HEK293 (cell line): Measurements from ENCODE around the gene ARHGAP24.

Experiments
- CTCF ChIA-PET: fragments of 350-600 bp; formaldehyde crosslinking; extraction: SDS; loops from one replicate; lab custom pipeline; 2021; ENCODE audit warnings: antibody characterized with exemption; lab: Yijun Ruan, JAX
- POLR2A ChIA-PET: fragments of 300-600 bp; formaldehyde crosslinking; extraction: SDS; loops from one replicate; lab custom pipeline; 2020; ENCODE audit warnings: antibody characterized with exemption, inconsistent platforms; lab: Yijun Ruan, JAX
- H3K27ac ChIP-seq: fragments of 200-500 bp; sonication (Bioruptor generic); 2 replicates; pipeline ENCODE4 v1.5.1; 2014; ENCODE audit warnings: low read depth, low read length, control low read depth, inconsistent platforms; ENCODE audit errors: extremely low read depth
- H3K36me3 ChIP-seq, 2 experiments: fragments of 200-500 bp in 1 of 2; sonication (Bioruptor generic) in 1 of 2; 1 replicate in 1 of 2; 2 replicates in 1 of 2; pipeline ENCODE4 v1.5.1; 2014 to 2017; ENCODE audit warnings: inconsistent platforms in 2 of 2, low read length in 2 of 2; ENCODE audit not compliant: control insufficient read depth in 2 of 2, insufficient read depth in 1 of 2
- H3K4me1 ChIP-seq: fragments of 200-500 bp; sonication (Bioruptor generic); 2 replicates; pipeline ENCODE4 v1.5.1; 2014; ENCODE audit warnings: mild to moderate bottlenecking, low read length, inconsistent platforms; ENCODE audit not compliant: control insufficient read depth, insufficient read depth
- H3K4me3 ChIP-seq: 2 replicates; pipeline ENCODE4 v1.5.1; 2011; ENCODE audit warnings: low read depth, mild to moderate bottlenecking, control low read depth, low read length, moderate library complexity
- H3K9me3 ChIP-seq: fragments of 200-500 bp; sonication (Bioruptor generic); 2 replicates; pipeline ENCODE4 v1.5.1; 2014; ENCODE audit warnings: low read depth, low read length, inconsistent platforms; ENCODE audit not compliant: control insufficient read depth, insufficient read depth
- ATF2 ChIP-seq: fragments of 450-650 bp; formaldehyde crosslinking; IDR thresholded peaks from 2 replicates; pipeline ENCODE4 v1.5.1; 2016; ENCODE audit warnings: missing biosample characterization, missing genetic modification characterization, low read depth
- EGR2 ChIP-seq: fragments of 450-650 bp; formaldehyde crosslinking; IDR thresholded peaks from 2 replicates; pipeline ENCODE4 v1.5.1; 2016; ENCODE audit warnings: low read depth, missing biosample characterization, missing genetic modification characterization
- GLI2 ChIP-seq: fragments of 450-650 bp; formaldehyde crosslinking; IDR thresholded peaks from 2 replicates; pipeline ENCODE4; 2017; ENCODE audit warnings: missing biosample characterization, missing genetic modification characterization, low read depth, borderline replicate concordance
- KLF10 ChIP-seq: fragments of 450-650 bp; IDR thresholded peaks from 2 replicates; pipeline ENCODE4 v1.5.1; 2018; ENCODE audit warnings: missing biosample characterization, mild to moderate bottlenecking, missing genetic modification characterization
- KLF7 ChIP-seq: fragments of 450-650 bp; formaldehyde crosslinking; IDR thresholded peaks from 2 replicates; pipeline ENCODE4 v1.5.1; 2016; ENCODE audit warnings: missing biosample characterization, missing genetic modification characterization, borderline replicate concordance
- KLF8 ChIP-seq: fragments of 450-650 bp; formaldehyde crosslinking; IDR thresholded peaks from 2 replicates; pipeline ENCODE4 v1.5.1; 2016; ENCODE audit warnings: missing biosample characterization, missing genetic modification characterization
- MZF1 ChIP-seq: fragments of 450-650 bp; formaldehyde crosslinking; IDR thresholded peaks from 2 replicates; pipeline ENCODE4 v1.5.1; 2017; ENCODE audit warnings: missing biosample characterization, missing genetic modification characterization, borderline replicate concordance
- PRDM1 ChIP-seq: fragments of 450-650 bp; formaldehyde crosslinking; IDR thresholded peaks from 2 replicates; pipeline ENCODE4; 2016; ENCODE audit warnings: missing biosample characterization, missing genetic modification characterization
- RBAK ChIP-seq: fragments of 450-650 bp; formaldehyde crosslinking; IDR thresholded peaks from 2 replicates; pipeline ENCODE4 v1.5.1; 2016; ENCODE audit warnings: missing biosample characterization, missing genetic modification characterization
- TCF7L2 ChIP-seq: IDR thresholded peaks from 2 replicates; pipeline ENCODE4 v1.6.1; 2011; ENCODE audit warnings: low read depth, mild to moderate bottlenecking, inconsistent platforms, low read length, moderate library complexity, borderline replicate concordance
- ZBTB21 ChIP-seq: fragments of 450-650 bp; formaldehyde crosslinking; IDR thresholded peaks from 2 replicates; pipeline ENCODE4 v1.5.1; 2017; ENCODE audit warnings: missing biosample characterization, missing genetic modification characterization
- ZFHX2 ChIP-seq: fragments of 450-650 bp; formaldehyde crosslinking; conservative IDR thresholded peaks from 2 replicates; pipeline ENCODE4 v1.5.1; 2016; ENCODE audit warnings: missing biosample characterization, missing genetic modification characterization
- ZFP37 ChIP-seq: fragments of 450-650 bp; formaldehyde crosslinking; IDR thresholded peaks from 2 replicates; pipeline ENCODE4 v1.5.1; 2016; ENCODE audit warnings: missing biosample characterization, missing genetic modification characterization
- ZFP69B ChIP-seq: fragments of 450-650 bp; formaldehyde crosslinking; IDR thresholded peaks from 2 replicates; pipeline ENCODE4 v1.5.1; 2016; ENCODE audit warnings: missing biosample characterization, missing genetic modification characterization
- ZNF133 ChIP-seq: fragments of 450-650 bp; formaldehyde crosslinking; IDR thresholded peaks from 2 replicates; pipeline ENCODE4 v1.5.1; 2016; ENCODE audit warnings: missing biosample characterization, missing genetic modification characterization
- ZNF175 ChIP-seq: fragments of 450-650 bp; formaldehyde crosslinking; IDR thresholded peaks from 2 replicates; pipeline ENCODE4 v1.5.1; 2016; ENCODE audit warnings: missing biosample characterization, missing genetic modification characterization
- ZNF184 ChIP-seq: fragments of 450-650 bp; IDR thresholded peaks from 2 replicates; pipeline ENCODE4 v1.5.1; 2018; ENCODE audit warnings: missing biosample characterization, mild to moderate bottlenecking, missing genetic modification characterization
- ZNF280C ChIP-seq: fragments of 450-650 bp; formaldehyde crosslinking; IDR thresholded peaks from 2 replicates; pipeline ENCODE4 v1.5.1; 2016; ENCODE audit warnings: missing biosample characterization, missing genetic modification characterization
- ZNF350 ChIP-seq: fragments of 450-650 bp; formaldehyde crosslinking; IDR thresholded peaks from 2 replicates; pipeline ENCODE4 v1.5.0; 2017; ENCODE audit warnings: missing biosample characterization, mild to moderate bottlenecking, missing genetic modification characterization
- ZNF366 ChIP-seq: fragments of 450-650 bp; formaldehyde crosslinking; conservative IDR thresholded peaks from 2 replicates; pipeline ENCODE4 v1.5.1; 2016; ENCODE audit warnings: missing biosample characterization, missing genetic modification characterization
- ZNF501 ChIP-seq: fragments of 450-650 bp; formaldehyde crosslinking; IDR thresholded peaks from 2 replicates; pipeline ENCODE4 v1.5.1; 2016; ENCODE audit warnings: missing biosample characterization, missing genetic modification characterization
- ZNF529 ChIP-seq: fragments of 450-650 bp; formaldehyde crosslinking; IDR thresholded peaks from 2 replicates; pipeline ENCODE4 v1.5.1; 2017; ENCODE audit warnings: missing genetic modification characterization, missing biosample characterization; ENCODE audit not compliant: insufficient replicate concordance
- ZNF645 ChIP-seq: fragments of 450-650 bp; formaldehyde crosslinking; IDR thresholded peaks from 2 replicates; pipeline ENCODE4; 2016; ENCODE audit warnings: missing biosample characterization, missing genetic modification characterization
- ZNF660 ChIP-seq: fragments of 450-650 bp; IDR thresholded peaks from 2 replicates; pipeline ENCODE4 v1.5.1; 2018; ENCODE audit warnings: missing biosample characterization, mild to moderate bottlenecking, missing genetic modification characterization
- TF ChIP-seq, protein P1 (sequence below): sonication (generic); formaldehyde crosslinking; IDR thresholded peaks from 2 replicates; pipeline ENCODE4 v1.8.1; 2022; ENCODE audit warnings: mild to moderate bottlenecking, moderate library complexity, missing genetic modification reagents

The ARHGAP24 gene

DNA sequence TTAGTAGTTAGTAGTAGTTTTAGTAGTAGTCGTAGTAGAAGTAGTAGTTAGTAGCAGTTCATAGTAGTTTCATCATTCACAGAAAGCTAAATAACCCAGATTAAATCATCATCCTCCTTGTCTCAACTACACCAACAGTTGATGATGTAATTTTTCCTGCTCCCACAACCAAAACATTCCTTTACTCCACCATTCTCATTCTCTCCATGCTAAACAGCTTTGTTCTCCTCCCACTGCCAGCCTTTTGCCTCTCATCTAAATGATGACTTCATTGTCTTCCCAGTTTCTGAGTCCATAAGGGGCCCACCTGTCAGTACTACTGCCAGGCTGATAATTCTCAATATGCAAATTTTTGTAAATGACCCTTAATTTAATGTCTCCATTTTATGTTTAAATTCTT, 68.9 kb downstream of the ARHGAP24 start (continued):
- TF ChIP-seq ZNF280C (tag by site-specific recombination) (no peak), ZFHX2 (tag by site-specific recombination) (peak; percentile 61), ZNF660 (tag by site-specific recombination) (peak; percentile 58; the same call in 1 of the 2 replicates), ZNF175 (tag by site-specific recombination) (no peak), PRDM1 (tag by site-specific recombination) (no peak), ZNF529 (tag by site-specific recombination) (no peak), EGR2 (tag by site-specific recombination) (peak; percentile 28; the same call in 1 of the 2 replicates), KLF10 (no peak), ZFP69B (tag by site-specific recombination) (peak; percentile 93), MZF1 (tag by site-specific recombination) (no peak), ATF2 (tag by site-specific recombination) (peak; percentile 86), ZNF350 (tag by site-specific recombination) (no peak)

DNA sequence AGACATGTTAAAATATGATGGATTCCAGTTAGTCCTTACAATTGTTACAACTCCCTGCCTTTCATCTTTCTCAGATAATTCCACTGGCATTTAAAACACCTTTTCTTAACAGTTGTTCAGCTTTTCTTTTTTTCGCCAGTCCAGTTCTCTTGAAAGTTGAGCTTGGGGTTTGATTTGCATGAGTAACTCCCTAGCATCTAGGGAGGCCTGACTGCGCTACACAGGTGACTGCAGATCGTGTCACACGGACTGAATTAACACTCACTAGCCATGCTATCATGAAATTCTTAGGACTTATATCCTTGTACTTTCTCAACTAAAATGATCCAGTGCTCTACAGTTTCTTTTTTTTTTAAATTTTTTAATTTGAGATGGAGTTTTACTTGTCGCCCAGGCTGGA, 69.8 kb downstream of the ARHGAP24 start:
- POLR2A ChIA-PET = no interaction called here
- H3K4me3 ChIP-seq = no peak overlapping the region
- no peaks in the 10 kb centered on the region for H3K9me3 ChIP-seq
- H3K36me3 ChIP-seq = no peaks in the 10 kb centered on the region
- no peaks in the 10 kb centered on the region for H3K4me1 ChIP-seq
- CTCF ChIA-PET = no interaction called here
- no peak overlapping the region for H3K27ac ChIP-seq
- no peak for TF ChIP-seq ZBTB21 (tag by site-specific recombination)
- TF ChIP-seq ZNF645 (tag by site-specific recombination) = no peak
- no peak for TF ChIP-seq KLF8
- no peak for TF ChIP-seq ZNF184 (tag by site-specific recombination)
- no peak for TF ChIP-seq ZNF366 (tag by site-specific recombination)
- no peak for TF ChIP-seq ZFP37
- TF ChIP-seq, protein P1, sequence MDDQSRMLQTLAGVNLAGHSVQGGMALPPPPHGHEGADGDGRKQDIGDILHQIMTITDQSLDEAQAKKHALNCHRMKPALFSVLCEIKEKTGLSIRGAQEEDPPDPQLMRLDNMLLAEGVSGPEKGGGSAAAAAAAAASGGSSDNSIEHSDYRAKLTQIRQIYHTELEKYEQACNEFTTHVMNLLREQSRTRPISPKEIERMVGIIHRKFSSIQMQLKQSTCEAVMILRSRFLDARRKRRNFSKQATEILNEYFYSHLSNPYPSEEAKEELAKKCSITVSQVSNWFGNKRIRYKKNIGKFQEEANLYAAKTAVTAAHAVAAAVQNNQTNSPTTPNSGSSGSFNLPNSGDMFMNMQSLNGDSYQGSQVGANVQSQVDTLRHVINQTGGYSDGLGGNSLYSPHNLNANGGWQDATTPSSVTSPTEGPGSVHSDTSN (CRISPR knock-in tag) = no peak
- no peak for TF ChIP-seq ZNF501
- TF ChIP-seq TCF7L2 = no peak
- TF ChIP-seq ATF2 (tag by site-specific recombination) = no peak
- TF ChIP-seq KLF7 = no peak
- no peak for TF ChIP-seq GLI2 (tag by site-specific recombination)
- TF ChIP-seq ZNF133 (tag by site-specific recombination) = no peak
- no peak for TF ChIP-seq RBAK (tag by site-specific recombination)
